Suppressor macrophage treated with lipopolysaccharide for 1 hour (primary cell): Measurements from ENCODE around the gene PTGR1.
"Not testable (repeated sequence)": the region's sequence is repeated elsewhere in the genome, so short reads cannot be mapped to it uniquely, and the experiment has no call there.

Experiments
- DNase-seq, 3 donors: peaks; one replicate each; pipeline ENCODE4 v3.0.0-alpha.2; 2020 to 2022

PTGR1 gene

GRCh38 chr9:111610845-111611244 lies 11.4 kb upstream of the PTGR1 start:
- no peak for DNase-seq

DNA sequence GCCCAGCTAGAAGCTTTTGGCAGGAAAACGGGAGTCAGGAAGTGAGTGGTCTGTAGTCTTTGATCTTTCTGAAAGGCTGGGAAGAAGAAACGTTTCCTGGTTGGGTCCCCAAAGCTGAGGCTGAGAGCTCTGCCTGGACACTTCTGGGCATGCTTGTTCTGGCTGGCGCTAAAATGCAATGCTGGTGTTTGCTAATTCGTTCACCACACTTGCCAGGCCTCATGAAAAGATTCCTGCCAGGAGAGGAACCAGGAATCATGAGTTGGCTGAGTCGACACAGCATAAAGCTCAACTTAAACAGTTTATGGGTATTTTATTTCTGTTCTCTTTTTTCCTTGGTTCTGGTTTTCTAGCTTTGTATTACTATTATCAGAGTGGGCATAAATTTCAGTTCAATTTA lies 10.7 kb upstream of the PTGR1 start:
- no peak for DNase-seq

DNA sequence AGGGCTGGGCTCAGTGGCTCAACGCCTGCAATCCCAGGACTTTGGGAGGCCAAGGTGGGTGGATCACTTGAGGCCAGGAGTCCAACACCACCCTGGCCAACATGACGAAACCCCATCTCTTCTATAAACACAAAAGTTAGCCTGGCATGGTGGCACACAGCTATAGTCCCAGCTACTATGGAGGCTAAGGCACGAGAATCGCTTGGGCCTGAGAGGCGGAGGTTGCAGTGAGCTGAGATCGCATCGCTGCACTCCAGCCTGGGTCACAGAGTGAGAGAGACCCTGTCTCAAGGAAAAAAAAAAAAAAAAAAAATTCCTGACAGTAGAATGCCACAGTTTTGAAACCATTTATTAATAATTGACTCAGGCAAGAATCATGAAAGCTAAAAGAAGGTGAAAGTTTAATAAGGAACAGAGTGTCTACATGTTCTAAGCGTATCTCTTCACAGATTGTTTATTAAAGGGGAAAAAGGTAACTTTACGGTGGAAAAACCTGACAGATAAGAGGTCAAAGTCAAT lies 5.7 kb upstream of the PTGR1 start:
- no peak for DNase-seq

DNA sequence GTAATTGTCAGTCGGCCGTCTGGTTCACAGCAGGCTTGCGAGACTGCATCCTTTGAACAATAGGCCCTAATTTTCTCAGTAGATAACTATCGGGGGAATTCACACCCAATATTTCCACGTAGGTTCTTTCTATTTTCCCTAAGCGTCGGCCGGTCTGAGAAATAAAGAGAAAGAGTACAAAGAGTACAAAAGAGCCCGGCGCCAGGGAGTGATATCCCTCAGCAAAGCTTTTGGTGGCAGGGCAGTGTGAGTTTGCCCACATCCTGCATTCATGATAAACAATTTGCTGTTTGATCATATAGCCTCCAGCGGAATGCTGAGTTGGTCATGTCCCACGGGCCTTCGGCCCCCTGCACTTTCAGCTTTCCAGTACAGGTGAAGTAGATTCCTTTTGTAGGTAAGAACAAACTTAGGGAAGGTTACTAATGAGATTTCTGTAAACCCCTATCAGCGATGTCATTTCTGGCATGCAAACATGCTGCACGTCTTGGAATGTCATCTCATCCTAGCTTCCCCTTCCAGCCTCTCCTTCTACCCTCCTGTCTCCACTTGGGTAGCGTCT lies 4.7 kb upstream of the PTGR1 start:
- no peak for DNase-seq

- no peak for DNase-seq
Observed at GRCh38 chr9:111603041-111603440, 3.6 kb upstream of the PTGR1 start.

- peak; percentile 46 to 55 (median 53) for DNase-seq
Observed at GRCh38 chr9:111601237-111602018, 2.0 kb upstream of the PTGR1 start.

DNA sequence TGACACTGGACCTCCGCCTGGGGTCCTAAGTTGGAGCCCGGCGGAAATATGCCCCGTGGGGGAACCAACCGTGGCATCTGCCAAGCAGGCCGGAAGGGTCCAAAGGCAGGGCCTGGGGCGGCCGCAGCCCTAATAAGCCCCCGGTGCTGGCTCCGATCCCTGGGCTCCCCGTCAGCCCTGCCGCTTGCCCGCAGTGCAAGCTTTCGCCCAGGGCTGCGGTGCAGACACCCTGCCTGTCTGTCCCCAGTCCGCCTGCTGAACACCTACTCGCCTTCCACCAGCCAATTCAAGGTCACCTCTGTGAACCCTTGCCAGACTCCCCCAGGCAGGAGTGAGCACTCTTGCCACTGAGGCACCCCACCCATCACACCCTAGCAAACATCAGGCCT lies 502 bp upstream of the PTGR1 start:
- no peak for DNase-seq

- peak; percentile 35 to 43 (median 36) for DNase-seq
Observed at GRCh38 chr9:111598733-111599091, 735 bp downstream of the PTGR1 start.

- peak; percentile 58 to 75 (median 65) for DNase-seq
Observed at GRCh38 chr9:111597852-111598732, 1.4 kb downstream of the PTGR1 start.

GRCh38 chr9:111588846-111589245 lies 10.6 kb downstream of the PTGR1 start:
- DNase-seq: no peak

- no peak for DNase-seq
Observed at GRCh38 chr9:111586378-111586777, 13.1 kb downstream of the PTGR1 start.

GRCh38 chr9:111582888-111583287 lies 16.6 kb downstream of the PTGR1 start:
- DNase-seq: no peak

- DNase-seq: no peak
Observed at GRCh38 chr9:111572950-111573604, 26.4 kb downstream of the PTGR1 start.

- DNase-seq: not testable (repeated sequence)
Observed at GRCh38 chr9:111568127-111568526, 31.3 kb downstream of the PTGR1 start.

- no peak for DNase-seq
Observed at GRCh38 chr9:111566234-111566633, 33.2 kb downstream of the PTGR1 start.

GRCh38 chr9:111561165-111561719 lies 38.2 kb downstream of the PTGR1 start:
- no peak for DNase-seq

DNA sequence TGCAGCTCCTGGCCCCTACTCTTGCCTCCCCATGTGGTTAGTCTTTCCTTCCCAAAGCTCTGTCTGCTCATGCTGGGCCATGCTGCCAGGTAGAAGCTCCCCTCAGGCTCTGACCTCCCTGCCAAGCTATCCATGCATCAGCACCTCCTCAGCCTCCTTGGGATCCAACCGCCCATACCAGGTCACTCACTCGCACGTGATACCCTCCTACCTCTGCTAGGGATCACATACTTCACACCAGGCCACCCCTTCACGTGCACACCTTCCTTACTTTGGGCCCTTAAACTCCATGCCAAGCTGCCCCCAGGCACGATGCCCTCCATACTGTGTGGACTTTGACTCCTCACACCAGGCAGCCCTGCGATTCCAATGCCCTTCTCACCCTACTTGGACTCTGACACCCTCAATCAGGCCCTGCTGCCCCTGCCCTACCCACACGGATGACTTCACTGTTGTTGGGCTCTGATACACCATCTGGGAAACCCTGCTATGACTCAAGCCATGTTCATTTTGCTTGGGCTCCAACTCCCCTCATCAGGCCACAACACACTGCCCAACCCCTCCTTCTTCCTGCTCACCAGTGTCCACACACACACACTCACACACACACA lies 40.3 kb downstream of the PTGR1 start:
- peak; percentile 13 to 25 (median 15) for DNase-seq

GRCh38 chr9:111555425-111555824 lies 44.0 kb downstream of the PTGR1 start:
- DNase-seq: not testable (repeated sequence)

- no peak for DNase-seq
Observed at GRCh38 chr9:111548623-111549022, 50.8 kb downstream of the PTGR1 start.

- DNase-seq: no peak
Observed at GRCh38 chr9:111542497-111543254, 56.8 kb downstream of the PTGR1 start.

DNA sequence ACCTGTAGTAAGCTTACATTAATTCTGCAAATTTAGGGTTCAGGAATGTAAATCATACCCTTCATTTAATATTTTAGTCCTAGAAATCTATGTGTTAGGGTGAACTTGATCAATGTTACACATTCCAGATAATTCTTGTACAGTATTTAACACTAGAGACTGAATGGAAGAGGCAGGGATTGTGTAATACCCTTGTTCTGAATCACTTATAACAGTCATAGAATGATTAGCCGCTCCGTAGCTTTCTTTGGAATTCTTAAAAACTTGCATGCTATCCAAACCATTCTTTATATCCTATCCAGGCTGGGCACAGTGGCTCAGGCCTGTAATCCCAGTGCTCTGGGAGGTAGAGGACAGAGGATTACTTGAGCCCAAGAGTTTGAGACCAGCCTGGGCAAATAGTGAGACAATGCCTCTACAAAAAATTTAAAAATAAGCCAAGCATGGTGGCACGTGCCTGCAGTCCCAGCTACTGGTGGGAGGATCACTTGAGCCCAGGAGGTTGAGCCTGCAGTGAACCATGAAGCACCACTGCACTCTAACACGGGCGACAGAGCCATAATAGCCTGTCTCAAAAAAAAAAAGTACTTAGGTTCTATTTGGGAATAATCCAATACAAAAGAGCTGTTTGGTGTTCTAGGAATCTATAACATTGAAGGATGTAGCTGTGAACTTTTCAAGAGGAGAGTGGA lies 66.2 kb downstream of the PTGR1 start:
- DNase-seq: no peak
